GM20431 (cell line): Measurements from ENCODE around the gene MTHFS.
"Not testable (repeated sequence)": the region's sequence is repeated elsewhere in the genome, so short reads cannot be mapped to it uniquely, and the experiment has no call there.

Source experiments
- in situ Hi-C: fragments of 300-500 bp; cut with MseI, MboI; formaldehyde crosslinking; loops from one replicate; pipeline ENCODE4 v1.15.0; 2020; ENCODE audit warnings: low sequenced_read_pairs; ENCODE audit not compliant: unreplicated experiment

Gene MTHFS

GRCh38 chr15:79896634-79897379 is at the start of gene MTHFS:
Gene MTHFS (minus strand): TSS chr15:79897014. CDS start chr15:79896988, 26 bp downstream.
- in situ Hi-C loops = no loop called here

DNA sequence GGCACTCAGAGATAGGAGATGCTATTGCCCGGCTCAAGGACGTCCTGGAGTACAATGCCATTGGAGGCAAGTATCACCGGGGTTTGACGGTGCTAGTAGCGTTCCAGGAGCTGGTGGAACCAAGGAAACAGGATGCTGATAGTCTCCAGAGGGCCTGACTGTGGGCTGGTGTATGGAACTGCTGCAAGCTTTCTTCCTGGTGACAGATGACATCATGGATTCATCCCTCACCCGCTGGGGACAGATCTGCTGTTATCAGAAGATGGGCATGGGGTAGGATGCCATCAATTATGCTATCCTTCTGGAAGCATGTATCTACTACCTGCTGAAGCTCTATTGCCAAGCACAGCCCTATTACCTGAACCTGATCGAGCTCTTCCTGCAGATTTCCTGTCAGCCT is 47.8 kb upstream of the MTHFS start:
- in situ Hi-C loops = no loop called here

- in situ Hi-C loops = no loop called here
Measured at GRCh38 chr15:79943820-79944219, 47.0 kb upstream of the MTHFS start.

DNA sequence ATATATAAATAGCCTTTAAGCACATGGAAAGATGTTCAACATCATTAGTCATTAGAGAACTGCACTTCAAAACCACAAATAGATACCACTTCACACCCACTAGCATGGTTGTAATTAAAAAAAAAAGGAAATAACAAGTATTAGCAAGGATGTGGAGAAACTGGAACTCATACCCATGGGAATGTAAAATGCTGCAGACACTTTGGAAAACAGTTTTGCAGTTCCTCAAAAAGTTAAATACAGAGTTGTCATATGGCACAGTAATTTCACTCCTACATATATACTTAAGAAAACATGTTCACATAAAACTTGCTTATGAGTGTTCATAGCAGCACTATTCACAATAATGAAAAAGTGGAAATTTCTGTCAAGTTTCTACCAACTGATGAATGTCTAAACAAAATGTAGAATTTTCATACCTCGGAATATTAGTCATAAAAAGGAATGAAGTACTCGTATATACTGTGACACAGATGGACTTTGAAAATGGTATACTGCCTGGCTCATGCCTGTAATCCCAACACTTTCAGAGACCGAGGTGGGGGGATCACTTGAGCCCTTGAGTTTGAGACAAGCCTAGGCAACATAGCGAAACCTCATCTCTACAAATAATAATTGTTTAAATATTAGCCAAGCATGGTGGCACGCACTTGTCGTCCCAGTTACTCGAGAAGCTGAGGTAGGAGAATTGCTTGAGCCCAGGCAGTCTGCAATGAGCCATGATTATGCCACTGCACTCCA is 46.1 kb upstream of the MTHFS start:
- in situ Hi-C loops = no loop called here

- in situ Hi-C loops = no loop called here
Measured at GRCh38 chr15:79939399-79939798, 42.6 kb upstream of the MTHFS start.

DNA sequence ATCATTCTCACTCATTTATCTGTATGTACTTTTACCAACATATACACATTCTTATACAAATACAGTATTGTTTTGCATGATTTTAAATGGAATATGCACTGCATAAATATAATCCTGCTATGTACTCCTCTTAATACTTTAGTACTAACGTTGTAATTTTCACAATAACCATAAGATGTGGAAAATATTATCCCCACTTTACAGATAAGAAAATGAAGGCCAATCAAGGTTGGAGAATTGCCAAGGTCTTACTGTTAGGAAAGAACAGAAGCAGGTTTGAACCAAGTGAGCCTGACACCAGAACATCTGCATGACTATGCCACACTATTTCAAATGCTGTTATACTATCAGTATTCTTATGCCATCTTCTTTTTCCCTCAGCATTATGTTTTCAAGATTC is 41.3 kb upstream of the MTHFS start:
- in situ Hi-C loops = no loop called here

- in situ Hi-C loops = not testable (repeated sequence)
Measured at GRCh38 chr15:79935556-79936201, 38.9 kb upstream of the MTHFS start.

- in situ Hi-C loops = no loop called here
Measured at GRCh38 chr15:79933231-79933630, 36.4 kb upstream of the MTHFS start.

DNA sequence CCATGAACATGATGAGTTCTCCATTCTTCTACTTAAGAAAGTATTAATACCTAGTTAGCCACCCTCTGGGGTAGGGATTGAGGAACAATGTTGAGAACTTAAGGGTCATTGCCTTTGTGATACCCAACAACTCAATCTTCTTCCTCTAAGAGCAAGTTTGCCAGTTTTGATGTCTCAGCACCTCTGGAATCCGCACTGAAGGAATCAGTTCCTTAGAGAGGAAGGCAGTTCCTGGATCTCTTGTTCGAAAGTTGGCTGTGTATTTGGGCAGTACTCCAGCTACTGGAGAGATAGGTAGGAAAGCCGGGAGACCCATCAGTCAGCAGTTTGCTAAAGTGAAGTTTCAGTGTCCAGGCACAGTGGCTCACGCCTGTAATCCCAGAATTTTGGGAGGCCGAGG is 35.6 kb upstream of the MTHFS start:
- in situ Hi-C loops = no loop called here

DNA sequence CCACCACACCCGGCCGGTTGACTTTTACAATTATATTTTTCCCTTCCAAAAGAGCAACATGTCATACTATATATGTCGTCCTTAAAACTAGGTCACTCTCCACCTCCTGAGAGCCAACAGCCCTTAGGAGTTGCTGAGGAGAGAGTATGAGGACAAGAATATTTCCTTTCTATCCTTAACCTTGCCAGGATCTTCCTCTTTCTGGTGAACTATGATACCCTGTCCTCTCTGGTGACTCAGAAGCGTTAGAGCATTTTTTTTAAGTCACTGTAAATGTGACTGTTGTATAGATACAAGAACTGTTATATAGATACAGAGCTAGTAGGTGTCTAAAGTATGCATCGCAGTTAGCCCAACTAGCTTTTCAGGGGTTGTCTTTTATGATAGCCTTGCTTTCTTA is 33.7 kb upstream of the MTHFS start:
- in situ Hi-C loops = no loop called here

GRCh38 chr15:79929412-79929811 is 32.6 kb upstream of the MTHFS start:
- in situ Hi-C loops = no loop called here

- in situ Hi-C loops = not testable (repeated sequence)
Measured at GRCh38 chr15:79926116-79926515, 29.3 kb upstream of the MTHFS start.

GRCh38 chr15:79924379-79924778 is 27.6 kb upstream of the MTHFS start:
- in situ Hi-C loops = no loop called here

DNA sequence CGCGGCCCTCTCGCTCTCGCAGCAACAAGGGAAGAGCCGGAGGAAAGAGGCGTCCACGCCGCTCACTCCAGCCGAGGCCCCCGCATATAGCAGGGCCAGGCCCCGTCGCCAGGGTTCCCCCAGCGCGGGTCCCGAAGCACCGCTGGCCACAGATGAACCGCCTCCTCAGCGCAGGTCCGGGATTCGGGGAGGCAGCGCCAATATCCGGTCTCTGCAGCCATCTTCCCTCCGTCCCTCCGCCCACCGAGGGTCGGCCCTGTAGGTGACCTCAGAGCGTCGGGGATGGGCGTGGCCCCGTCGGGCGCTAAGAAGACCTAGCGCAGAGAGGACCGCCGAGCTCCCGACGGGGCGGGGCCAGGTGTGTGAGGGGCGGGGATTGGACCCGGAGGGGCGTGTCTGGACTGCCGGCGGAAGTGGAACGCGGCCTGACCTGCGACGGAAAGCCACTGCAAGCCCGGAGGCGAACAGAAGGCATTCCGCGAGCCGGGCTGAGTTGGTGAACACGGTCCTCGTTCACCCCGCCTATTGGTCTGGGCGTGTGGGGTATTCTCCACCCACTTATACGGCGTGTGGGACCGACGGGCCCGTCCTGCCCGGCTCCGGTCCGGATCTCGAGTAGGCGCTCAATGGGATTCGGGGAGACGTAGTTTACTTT is 26.8 kb upstream of the MTHFS start:
- in situ Hi-C loops = no loop called here

GRCh38 chr15:79923079-79923514 is 26.3 kb upstream of the MTHFS start:
- in situ Hi-C loops = no loop called here

- in situ Hi-C loops = no loop called here
Measured at GRCh38 chr15:79922512-79923078, 25.8 kb upstream of the MTHFS start.

- in situ Hi-C loops = no loop called here
Measured at GRCh38 chr15:79919749-79920511, 23.1 kb upstream of the MTHFS start.

GRCh38 chr15:79919090-79919748 is 22.4 kb upstream of the MTHFS start:
- in situ Hi-C loops = no loop called here

- in situ Hi-C loops = no loop called here
Measured at GRCh38 chr15:79918278-79918677, 21.5 kb upstream of the MTHFS start.
